Measurements from ENCODE around the gene MTHFD1L. TPM values are rescaled to one million over a fixed set of nuclear protein-coding genes. Genes with fewer than 3 reads are reported as not detected.

Gene MTHFD1L
- total and polyA plus RNA-seq, 9 of the 15 experiments (the other 6 are each of a cell fraction or from before 2014, with no cell fraction given) = 20.9 to 128 (median 61.0) TPM

- TF ChIP-seq BCLAF1 (IDR thresholded peaks at IDR 0.05; ENCODE audit: borderline replicate concordance in 1 of 2, control insufficient read depth in 1 of 2, low read depth in 2 of 2, low read length in 1 of 2) (no peak), ZZZ3 (IDR thresholded peaks at IDR 0.05) (no peak; the same call in 1 of the 2 replicates), SMC3 (conservative IDR thresholded peaks at IDR 0.05; ENCODE audit: insufficient read depth, low read depth, low read length) (no peak), ZFP30 (CRISPR knock-in tag; IDR thresholded peaks at IDR 0.05; ENCODE audit: borderline replicate concordance) (no peak), TCF3 (CRISPR knock-in tag; IDR thresholded peaks at IDR 0.05) (peak; percentile 74), VEZF1 (CRISPR knock-in tag; IDR thresholded peaks at IDR 0.05) (peak; percentile 61), MLLT1 (IDR thresholded peaks at IDR 0.05) (peak in 1 of 2 experiments; percentile 93; a peak in 2 of 4 replicates), MAFF (IDR thresholded peaks at IDR 0.05; ENCODE audit: low read length) (0 out of 2 replicates have a peak, but pooled peaks have one; percentile 2), IRF9 (tag; IDR thresholded peaks at IDR 0.05) (peak; percentile 77; the same call in 1 of the 2 replicates), SIN3A (IDR thresholded peaks at IDR 0.05; ENCODE audit: borderline replicate concordance in 2 of 2, control insufficient read depth in 1 of 2, low read depth in 2 of 2, low read length in 2 of 2) (no peak), FOXK2 (conservative IDR thresholded peaks at IDR 0.05 in 1 of 2, IDR thresholded peaks at IDR 0.05 in 1 of 2; ENCODE audit: low read depth in 2 of 2) (peak in 1 of 2 experiments; percentile 49; a peak in 1 of 4 replicates), NEUROD1 (IDR thresholded peaks at IDR 0.05; ENCODE audit: borderline replicate concordance, low read depth, low read length, partially characterized antibody) (no peak), UBTF (IDR thresholded peaks at IDR 0.05; ENCODE audit: borderline replicate concordance in 1 of 2, low read depth in 2 of 2, low read length in 2 of 2) (no peak), HNRNPL (IDR thresholded peaks at IDR 0.05; ENCODE audit: low read depth, low read length) (no peak), ZNF778 (CRISPR knock-in tag; IDR thresholded peaks at IDR 0.05) (no peak), ZNF274 (IDR thresholded peaks at IDR 0.05; ENCODE audit: borderline replicate concordance, low read depth, low read length) (no peak)
These were observed 222.5 kb downstream of the MTHFD1L start (continued) for GRCh38 chr6:151087861-151088598.

Data from K562 (cell line).